Right renal cortex interstitium (tissue), 3 donors: Measurements from ENCODE around the gene KCTD20. TPM values are rescaled to one million over a fixed set of nuclear protein-coding genes. Genes with fewer than 3 reads are reported as not detected.
"Not testable (repeated sequence)": the region's sequence is repeated elsewhere in the genome, so short reads cannot be mapped to it uniquely, and the experiment has no call there.

Source experiments
- DNase-seq, 3 donors: peaks; one replicate each; pipeline ENCODE4 v3.0.0-alpha.2; 2013; ENCODE audit warnings: low read depth in 3 of 3, low spot score in 2 of 3
- polyA plus RNA-seq, 3 donors: library from polyadenylated mRNA; unstranded; fragments of 120-200 nt; gene quantifications; one replicate each; pipeline ENCODE4 v1.2.1, GENCODE V29; 2013; ENCODE audit not compliant: insufficient read length in 3 of 3

The KCTD20 gene
- 10 to 100 TPM; 51.1 to 53.0 (median 52.0) TPM for polyA plus RNA-seq

- peak; percentile 74 to 81 (median 77) for DNase-seq
Measured at GRCh38 chr6:36442671-36443470, at the start of gene KCTD20, which contains the start of gene PXT1. TSS of gene KCTD20 (plus strand) at chr6:36443000. CDS start at chr6:36470098, 27,098 bp downstream. TSS of gene PXT1 (minus strand) at chr6:36442854. CDS start at chr6:36426082, 16,772 bp downstream.

- DNase-seq: no peak
Measured at GRCh38 chr6:36399970-36400369, 42.8 kb upstream of the KCTD20 start.

- DNase-seq: no peak
Measured at GRCh38 chr6:36402481-36402880, 40.3 kb upstream of the KCTD20 start.

- no peak for DNase-seq
Measured at GRCh38 chr6:36404164-36404563, 38.6 kb upstream of the KCTD20 start.

- not testable (repeated sequence) for DNase-seq
Measured at GRCh38 chr6:36409718-36410117, 33.1 kb upstream of the KCTD20 start.

GRCh38 chr6:36413489-36414480 is 29.0 kb upstream of the KCTD20 start:
- no peak for DNase-seq

GRCh38 chr6:36414481-36414880 is 28.3 kb upstream of the KCTD20 start:
- no peak for DNase-seq

GRCh38 chr6:36418558-36418957 is 24.2 kb upstream of the KCTD20 start:
- DNase-seq: no peak

GRCh38 chr6:36419310-36419709 is 23.5 kb upstream of the KCTD20 start:
- DNase-seq: no peak

GRCh38 chr6:36422714-36423100 is 20.1 kb upstream of the KCTD20 start:
- DNase-seq: no peak

GRCh38 chr6:36423101-36423824 is 19.5 kb upstream of the KCTD20 start:
- peak; percentile 89 to 98 (median 94) for DNase-seq

- no peak for DNase-seq
Measured at GRCh38 chr6:36426622-36427021, 16.2 kb upstream of the KCTD20 start.

- no peak for DNase-seq
Measured at GRCh38 chr6:36428911-36429310, 13.9 kb upstream of the KCTD20 start.

GRCh38 chr6:36430351-36430750 is 12.4 kb upstream of the KCTD20 start:
- no peak for DNase-seq

- DNase-seq: no peak
Measured at GRCh38 chr6:36431197-36431596, 11.6 kb upstream of the KCTD20 start.

GRCh38 chr6:36432151-36432671 is 10.6 kb upstream of the KCTD20 start:
- DNase-seq: no peak

- DNase-seq: no peak
Measured at GRCh38 chr6:36436466-36436865, 6.3 kb upstream of the KCTD20 start.

- DNase-seq: no peak
Measured at GRCh38 chr6:36441307-36441894, 1.4 kb upstream of the KCTD20 start.

- no peak for DNase-seq
Measured at GRCh38 chr6:36442103-36442670, 613 bp upstream of the KCTD20 start.
